Measurements from ENCODE around the gene NAT8L.

Gene NAT8L

DNA sequence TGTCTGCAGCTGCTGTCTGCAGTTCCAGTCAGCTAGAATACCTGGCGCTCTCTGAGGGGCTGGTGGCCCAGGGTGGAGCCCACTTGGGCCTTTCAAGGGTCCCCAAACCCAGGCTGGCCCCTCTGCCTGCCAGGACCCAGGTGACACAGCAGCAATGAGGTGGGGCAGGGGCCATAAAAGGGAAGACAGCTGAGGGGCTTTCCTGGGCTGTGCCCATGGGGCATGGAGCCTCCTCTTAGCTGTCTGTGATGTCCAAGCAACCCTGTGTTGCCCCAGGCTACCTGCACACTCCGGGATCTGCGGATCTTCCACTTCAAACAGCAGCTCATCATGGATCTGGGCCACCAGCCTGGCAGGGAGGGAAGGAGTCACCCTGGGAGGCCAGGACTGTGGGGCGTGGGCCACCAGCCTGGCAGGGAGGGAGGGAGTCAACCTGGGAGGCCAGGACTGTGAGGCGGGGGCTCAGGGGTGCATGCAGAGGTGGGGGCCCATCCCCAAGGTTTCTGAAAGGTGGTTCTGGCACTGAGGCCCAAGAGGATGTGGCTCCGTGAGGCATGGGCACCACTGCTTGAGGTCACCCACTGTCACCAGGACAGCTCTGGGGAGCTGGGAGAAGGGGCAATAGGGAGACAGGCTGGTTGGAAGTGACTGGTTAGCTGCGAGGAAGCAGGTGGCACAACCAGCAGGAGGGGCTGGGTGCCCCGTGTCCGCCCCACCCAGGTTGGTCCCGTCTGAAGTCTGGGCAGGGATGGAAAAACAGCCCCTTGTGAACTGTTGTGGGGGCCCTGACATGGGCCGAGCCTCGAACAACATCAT is 16.3 kb downstream of the NAT8L start:
- Mint-ChIP-seq H3K27ac (no peak overlapping the region), H3K4me3 (no peak overlapping the region), H3K4me1 (no peaks in the 10 kb centered on the region), H3K9me3 (no peaks in the 10 kb centered on the region), H3K36me3 (no peaks in the 10 kb centered on the region)
- ATAC-seq (no peak), DNase-seq (ENCODE audit: low spot score in 2 of 2) (no peak)

- Mint-ChIP-seq H3K9me3 (no peaks in the 10 kb centered on the region), H3K27ac (no peak overlapping the region), H3K4me3 (no peak overlapping the region), H3K36me3 (no peaks in the 10 kb centered on the region), H3K4me1 (no peaks in the 10 kb centered on the region)
- ATAC-seq (no peak), DNase-seq (ENCODE audit: low spot score in 2 of 2) (no peak)
Measured at GRCh38 chr4:2075987-2076907, 17.1 kb downstream of the NAT8L start.

GRCh38 chr4:2076908-2077536 is 17.9 kb downstream of the NAT8L start:
- Mint-ChIP-seq H3K36me3 (no peaks in the 10 kb centered on the region), H3K9me3 (no peaks in the 10 kb centered on the region), H3K27ac (no peak overlapping the region), H3K4me3 (no peak overlapping the region), H3K4me1 (no peaks in the 10 kb centered on the region)
- no peak for DNase-seq (ENCODE audit: low spot score in 2 of 2)
- ATAC-seq = no peak

GRCh38 chr4:2077537-2078460 is 18.7 kb downstream of the NAT8L start:
- ATAC-seq (no peak), DNase-seq (ENCODE audit: low spot score in 2 of 2) (no peak)
- Mint-ChIP-seq H3K4me1 (no peaks in the 10 kb centered on the region), H3K27ac (no peak overlapping the region), H3K4me3 (no peak overlapping the region), H3K9me3 (no peaks in the 10 kb centered on the region), H3K36me3 (no peaks in the 10 kb centered on the region)

- Mint-ChIP-seq H3K4me1 (no peaks in the 10 kb centered on the region), H3K27ac (no peak overlapping the region), H3K4me3 (no peak overlapping the region), H3K9me3 (no peaks in the 10 kb centered on the region), H3K36me3 (no peaks in the 10 kb centered on the region)
- ATAC-seq (no peak), DNase-seq (ENCODE audit: low spot score in 2 of 2) (no peak)
Measured at GRCh38 chr4:2078584-2078983, 19.5 kb downstream of the NAT8L start.

- DNase-seq (ENCODE audit: low spot score in 2 of 2) = no peak
- no peak overlapping the region for H3K27ac Mint-ChIP-seq
- no peaks in the 10 kb centered on the region for H3K36me3 Mint-ChIP-seq
- H3K9me3 Mint-ChIP-seq = no peaks in the 10 kb centered on the region
- no peak for ATAC-seq
- H3K4me1 Mint-ChIP-seq = no peaks in the 10 kb centered on the region
- H3K4me3 Mint-ChIP-seq = no peak overlapping the region
Measured at GRCh38 chr4:2079006-2079405, 19.9 kb downstream of the NAT8L start.

DNA sequence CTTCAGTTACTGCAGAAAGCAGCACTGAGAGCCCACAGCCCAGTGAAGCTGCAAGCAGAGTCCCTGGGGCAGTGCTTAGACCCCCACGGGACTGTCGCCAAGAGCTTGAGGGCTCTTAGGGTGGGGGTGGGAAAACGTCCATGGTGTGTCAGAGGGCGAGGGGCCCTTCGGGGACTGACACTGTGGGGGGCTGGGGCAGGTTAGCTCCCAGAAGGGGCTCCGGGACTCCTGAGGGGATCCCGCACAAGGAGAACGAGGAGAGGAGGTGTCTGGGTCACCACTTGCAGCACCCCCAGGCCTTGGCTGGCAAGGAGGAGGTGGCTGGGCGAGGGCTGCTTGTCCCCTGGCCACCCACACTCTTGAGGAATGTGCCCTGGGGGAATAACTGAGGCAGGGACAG is 20.8 kb downstream of the NAT8L start:
- Mint-ChIP-seq H3K9me3 (no peaks in the 10 kb centered on the region), H3K36me3 (no peaks in the 10 kb centered on the region), H3K27ac (no peak overlapping the region), H3K4me1 (no peaks in the 10 kb centered on the region), H3K4me3 (no peak overlapping the region)
- ATAC-seq = no peak
- no peak for DNase-seq (ENCODE audit: low spot score in 2 of 2)

DNA sequence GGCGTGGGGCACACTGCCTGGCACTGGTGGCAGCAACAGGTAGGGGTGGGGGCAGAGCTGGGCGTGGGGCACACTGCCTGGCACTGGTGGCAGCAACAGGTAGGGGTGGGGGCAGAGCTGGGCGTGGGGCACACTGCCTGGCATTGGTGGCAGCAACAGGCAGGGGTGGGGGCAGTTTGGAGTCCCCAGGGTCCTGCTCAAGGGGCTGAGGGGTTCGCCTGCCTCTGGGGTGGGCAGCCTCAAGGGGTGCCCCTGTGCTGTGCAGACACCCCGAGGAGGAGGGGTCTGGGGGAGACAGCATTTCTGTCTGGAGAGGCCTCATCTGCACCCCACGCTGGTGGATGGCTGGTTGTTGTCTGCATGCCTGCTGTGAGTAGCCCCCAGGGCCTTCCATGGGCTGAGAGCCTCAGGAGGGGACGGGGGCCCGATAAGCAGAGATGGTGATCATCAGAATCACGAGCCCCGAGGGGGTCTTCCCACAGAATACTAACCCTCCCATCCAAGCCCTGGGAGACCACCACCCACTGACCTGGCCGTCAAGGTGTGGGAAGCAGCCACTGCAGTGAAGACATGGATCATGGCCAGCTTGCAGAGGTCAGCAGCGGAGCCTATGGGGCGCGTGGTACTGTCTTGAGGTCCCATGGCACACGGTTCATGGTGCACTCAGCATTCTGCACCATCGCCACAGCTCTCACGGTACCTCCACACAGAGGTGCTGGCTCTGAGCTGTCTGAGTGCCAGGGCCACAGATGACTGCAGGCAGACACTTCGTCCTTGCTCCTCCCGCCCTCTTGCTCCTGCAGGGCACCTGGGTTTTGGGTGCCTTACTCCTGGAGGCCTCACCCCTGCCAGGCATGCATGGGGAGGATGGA is 21.5 kb downstream of the NAT8L start:
- ATAC-seq = peak; percentile 20
- no peak overlapping the region for H3K27ac Mint-ChIP-seq
- no peaks in the 10 kb centered on the region for H3K36me3 Mint-ChIP-seq

GRCh38 chr4:2081540-2081939 is 22.4 kb downstream of the NAT8L start:
- Mint-ChIP-seq H3K36me3 (no peaks in the 10 kb centered on the region), H3K9me3 (no peaks in the 10 kb centered on the region), H3K4me1 (no peaks in the 10 kb centered on the region), H3K27ac (no peak overlapping the region), H3K4me3 (no peak overlapping the region)
- no peak for ATAC-seq
- no peak for DNase-seq (ENCODE audit: low spot score in 2 of 2)

More for the DNA sequence above, 21.5 kb downstream of the NAT8L start:
- Mint-ChIP-seq H3K4me3 (no peak overlapping the region), H3K4me1 (no peaks in the 10 kb centered on the region), H3K9me3 (no peaks in the 10 kb centered on the region)
- DNase-seq (ENCODE audit: low spot score in 2 of 2) = no peak

GRCh38 chr4:2082118-2082517 is 23.0 kb downstream of the NAT8L start:
- no peak for ATAC-seq
- Mint-ChIP-seq H3K9me3 (no peaks in the 10 kb centered on the region), H3K4me1 (no peaks in the 10 kb centered on the region), H3K36me3 (no peaks in the 10 kb centered on the region), H3K4me3 (no peak overlapping the region), H3K27ac (no peak overlapping the region)
- DNase-seq (ENCODE audit: low spot score in 2 of 2) = no peak

DNA sequence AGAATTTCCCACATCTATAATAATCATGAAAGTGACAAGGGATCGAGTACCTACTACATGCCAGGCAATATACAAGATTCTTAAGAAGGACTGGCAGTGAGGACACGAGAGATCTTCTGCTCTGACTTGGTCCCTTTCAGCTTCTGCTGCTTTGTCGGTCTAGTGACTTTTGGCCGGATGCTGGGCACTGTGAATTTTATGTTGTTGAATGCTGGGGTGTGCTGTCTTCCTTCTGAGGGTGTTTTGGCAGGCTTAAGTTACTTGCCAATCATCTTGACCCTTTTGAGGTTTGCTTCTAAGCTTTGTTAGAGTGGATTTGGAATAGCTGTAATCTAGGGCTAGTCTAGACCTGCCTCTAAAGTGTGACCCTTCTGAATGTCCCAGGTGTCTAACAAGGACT is 23.5 kb downstream of the NAT8L start:
- Mint-ChIP-seq H3K27ac (no peak overlapping the region), H3K36me3 (no peaks in the 10 kb centered on the region), H3K4me3 (no peak overlapping the region), H3K4me1 (no peaks in the 10 kb centered on the region), H3K9me3 (no peaks in the 10 kb centered on the region)
- DNase-seq (ENCODE audit: low spot score in 2 of 2) = no peak
- ATAC-seq = no peak

GRCh38 chr4:2083116-2083825 is 24.1 kb downstream of the NAT8L start:
- DNase-seq (ENCODE audit: low spot score in 2 of 2) = no peak
- H3K36me3 Mint-ChIP-seq = no peaks in the 10 kb centered on the region
- H3K27ac Mint-ChIP-seq = no peak overlapping the region
- ATAC-seq = no peak
- no peaks in the 10 kb centered on the region for H3K9me3 Mint-ChIP-seq
- no peak overlapping the region for H3K4me3 Mint-ChIP-seq
- H3K4me1 Mint-ChIP-seq = no peaks in the 10 kb centered on the region

- no peaks in the 10 kb centered on the region for H3K36me3 Mint-ChIP-seq
- DNase-seq (ENCODE audit: low spot score in 2 of 2) (no peak), ATAC-seq (no peak)
- no peak overlapping the region for H3K4me3 Mint-ChIP-seq
- H3K27ac Mint-ChIP-seq = no peak overlapping the region
- H3K4me1 Mint-ChIP-seq = no peaks in the 10 kb centered on the region
- H3K9me3 Mint-ChIP-seq = no peaks in the 10 kb centered on the region
Measured at GRCh38 chr4:2083826-2084160, 24.7 kb downstream of the NAT8L start.

- Mint-ChIP-seq H3K4me3 (no peak overlapping the region), H3K27ac (no peak overlapping the region), H3K36me3 (no peaks in the 10 kb centered on the region), H3K9me3 (no peaks in the 10 kb centered on the region), H3K4me1 (no peaks in the 10 kb centered on the region)
- ATAC-seq = no peak
- DNase-seq (ENCODE audit: low spot score in 2 of 2) = no peak
Measured at GRCh38 chr4:2084316-2084715, 25.2 kb downstream of the NAT8L start.
